ENCODE results near the gene EXTL1. TPM values are rescaled to one million over a fixed set of nuclear protein-coding genes. Genes with fewer than 3 reads are reported as not detected.

The EXTL1 gene
- total RNA-seq, 1 donor from 2014 or later: 0.24 TPM

GRCh38 chr1:26035959-26036755 lies 14.6 kb downstream of the EXTL1 start:
- peak; percentile 99 for TF ChIP-seq CTCF (IDR thresholded peaks at IDR 0.05)
- Histone ChIP-seq H3K36me3 (no peaks in the 10 kb centered on the region), H3K9me3 (no peaks in the 10 kb centered on the region), H3K4me3 (peak overlapping the region; percentile 98), H3K4me1 (peaks cover 16% of the 10 kb centered on the region), H3K27me3 (ENCODE audit: low read depth) (peaks cover 9% of the 10 kb centered on the region), H3K27ac (peak overlapping the region; percentile 76)
- DNase-seq (peak; percentile 90), ATAC-seq (peak; percentile 96 to 97)
- intact Hi-C loops (cut with DNase I): no loop called here

DNA sequence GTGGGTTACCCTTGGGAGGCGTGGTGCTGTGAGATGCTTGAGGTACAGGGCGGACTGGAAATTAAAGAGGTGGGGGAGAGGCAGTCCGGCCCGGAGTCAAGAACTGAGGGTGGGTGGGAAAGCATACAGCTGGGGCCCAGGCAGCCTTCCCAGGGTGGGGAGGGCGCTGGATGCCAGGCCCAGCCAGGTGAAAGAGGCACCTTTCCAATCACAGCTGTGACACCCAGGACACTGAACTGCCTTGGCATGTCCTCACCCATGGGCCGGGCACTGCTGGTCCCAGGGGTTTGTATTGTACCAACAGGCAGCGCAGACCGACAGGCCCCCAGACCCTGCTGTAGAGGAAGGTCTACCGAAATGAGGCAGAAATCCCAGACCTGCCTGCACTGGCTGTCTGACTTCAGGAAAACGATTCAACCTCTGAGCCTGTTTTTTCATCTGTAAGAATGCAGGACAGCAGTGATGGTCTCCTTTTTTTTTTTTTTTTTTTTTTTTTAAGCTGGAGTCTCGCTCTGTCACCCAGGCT lies 15.2 kb downstream of the EXTL1 start:
- Histone ChIP-seq H3K27ac (no peak overlapping the region), H3K36me3 (no peaks in the 10 kb centered on the region), H3K4me3 (no peak overlapping the region), H3K9me3 (no peaks in the 10 kb centered on the region), H3K4me1 (peaks cover 16% of the 10 kb centered on the region), H3K27me3 (ENCODE audit: low read depth) (peaks cover 14% of the 10 kb centered on the region)
- TF ChIP-seq CTCF (IDR thresholded peaks at IDR 0.05): no peak
- no peak for DNase-seq
- no peak for ATAC-seq
- intact Hi-C loops (cut with DNase I): no loop called here

DNA sequence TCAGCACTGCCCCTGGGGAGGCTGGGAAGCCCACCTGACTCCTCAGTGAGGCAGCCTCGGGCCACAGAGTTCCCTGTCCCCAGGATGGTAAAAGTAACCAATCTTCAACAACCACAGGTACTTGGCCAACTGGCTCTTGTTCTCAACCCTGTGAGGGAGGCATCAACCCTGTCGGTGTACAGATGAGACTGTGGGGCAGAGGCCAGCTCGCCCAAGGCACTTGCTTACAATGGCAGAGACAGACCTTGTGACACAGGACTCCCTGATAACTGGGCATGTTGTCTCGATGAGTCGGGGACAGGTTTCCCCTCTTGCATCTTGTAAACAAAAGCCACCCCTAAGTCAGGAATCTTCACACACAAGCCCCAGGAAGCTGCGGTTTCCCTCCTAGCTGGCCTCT lies 16.3 kb downstream of the EXTL1 start:
- Histone ChIP-seq H3K27ac (no peak overlapping the region), H3K36me3 (no peaks in the 10 kb centered on the region), H3K9me3 (no peaks in the 10 kb centered on the region), H3K27me3 (ENCODE audit: low read depth) (peaks cover 25% of the 10 kb centered on the region), H3K4me3 (no peak overlapping the region), H3K4me1 (peaks cover 16% of the 10 kb centered on the region)
- TF ChIP-seq CTCF (IDR thresholded peaks at IDR 0.05): no peak
- no peak for ATAC-seq
- intact Hi-C loops (cut with DNase I): no loop called here
- DNase-seq: no peak

DNA sequence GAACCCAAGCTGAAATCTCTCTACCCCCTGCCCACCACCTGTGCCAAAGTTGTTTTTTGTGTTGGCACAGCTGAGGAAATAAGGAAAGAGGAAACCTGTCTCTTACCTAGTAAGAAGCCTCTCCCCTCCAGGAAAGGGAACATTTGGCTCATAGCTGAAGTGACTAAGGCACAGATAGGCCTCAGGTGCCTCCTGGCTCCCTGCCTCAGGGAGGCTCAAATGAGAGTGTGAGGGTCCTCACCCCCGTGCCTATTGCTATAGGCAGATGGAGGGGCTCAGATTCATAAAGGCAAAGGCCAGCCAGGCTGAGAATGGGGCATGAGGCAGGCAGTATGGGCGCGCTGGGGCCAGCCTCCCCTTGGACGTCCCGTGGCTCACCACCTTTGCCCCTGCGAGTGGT lies 16.9 kb downstream of the EXTL1 start:
- DNase-seq: no peak
- no peak overlapping the region for H3K27ac ChIP-seq
- no peaks in the 10 kb centered on the region for H3K36me3 ChIP-seq
- H3K9me3 ChIP-seq: no peaks in the 10 kb centered on the region
- H3K27me3 ChIP-seq (ENCODE audit: low read depth): peaks cover 31% of the 10 kb centered on the region
- TF ChIP-seq CTCF (IDR thresholded peaks at IDR 0.05): no peak
- no peak for ATAC-seq
- intact Hi-C loops (cut with DNase I): no loop called here
- no peak overlapping the region for H3K4me3 ChIP-seq
- peaks cover 16% of the 10 kb centered on the region for H3K4me1 ChIP-seq

DNA sequence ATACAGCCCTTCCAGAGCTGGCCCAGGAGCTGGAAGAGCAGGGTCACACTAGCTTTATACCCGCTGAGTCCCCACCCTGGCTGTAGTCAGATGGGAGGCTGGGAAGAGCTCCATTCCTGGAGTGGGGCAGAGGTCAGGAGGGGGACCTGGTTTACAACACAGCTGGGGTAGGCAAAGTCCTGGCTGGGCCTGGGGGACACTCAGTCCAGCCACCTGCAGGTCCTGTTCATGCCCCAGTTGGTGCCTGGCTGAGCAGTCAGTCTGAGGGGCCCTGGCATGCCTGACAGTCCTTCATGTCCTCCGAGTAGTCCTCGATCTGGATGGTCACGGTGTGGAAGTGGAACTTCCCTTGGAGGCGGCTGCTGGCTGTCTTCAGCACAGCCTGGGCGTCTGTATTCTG lies 17.3 kb downstream of the EXTL1 start:
- H3K4me3 ChIP-seq: no peak overlapping the region
- no peaks in the 10 kb centered on the region for H3K36me3 ChIP-seq
- DNase-seq (no peak), ATAC-seq (no peak)
- H3K9me3 ChIP-seq: no peaks in the 10 kb centered on the region
- peaks cover 35% of the 10 kb centered on the region for H3K27me3 ChIP-seq (ENCODE audit: low read depth)
- peaks cover 16% of the 10 kb centered on the region for H3K4me1 ChIP-seq
- H3K27ac ChIP-seq: no peak overlapping the region
- no peak for TF ChIP-seq CTCF (IDR thresholded peaks at IDR 0.05)
- intact Hi-C loops (cut with DNase I): no loop called here
